ENCODE results near the gene SIRT1. TPM values are rescaled to one million over a fixed set of nuclear protein-coding genes. Genes with fewer than 3 reads are reported as not detected.

Gene SIRT1
- total and polyA plus RNA-seq, 2 of the 4 experiments (the other 2 are of a cell fraction) = 9.5 to 12.9 TPM

- dilution Hi-C loops (cut with HindIII; ENCODE audit: low sequenced_read_pairs, unreplicated experiment) = no loop called here
- no peak overlapping the region for H2BK120ac ChIP-seq (ENCODE audit: low read depth, low read length)
- no peak overlapping the region for H2BK5ac ChIP-seq (ENCODE audit: low read depth, low read length, poor library complexity, severe bottlenecking)
- H4K8ac ChIP-seq (ENCODE audit: low read depth in 2 of 2, low read length in 2 of 2) = no peak overlapping the region
- BruUV-seq (replicated peaks) = no TSS peak
- H3K23ac ChIP-seq (ENCODE audit: low read depth, low read length) = no peak overlapping the region
- no peak overlapping the region for H2AFZ ChIP-seq (replicated peaks; ENCODE audit: low read length, poor library complexity)
- no peaks in the 10 kb centered on the region for H3K4me1 ChIP-seq (ENCODE audit: control insufficient read depth, insufficient read depth, low read length)
- H4K91ac ChIP-seq (ENCODE audit: insufficient read depth, low read depth, low read length) = no peak overlapping the region
- POLR2A ChIA-PET (ENCODE audit: unreplicated experiment) = no interaction called here
- H2BK15ac ChIP-seq (ENCODE audit: low read depth, low read length) = no peak overlapping the region
- no peak for DNase-seq
- no peak overlapping the region for H3K18ac ChIP-seq (ENCODE audit: low read depth, low read length)
- no peak overlapping the region for H2AK9ac ChIP-seq (replicated peaks; ENCODE audit: low read depth, low read length, poor library complexity)
- H2AK5ac ChIP-seq (ENCODE audit: low read depth, low read length) = no peak overlapping the region
- no peaks in the 10 kb centered on the region for H3K79me1 ChIP-seq (ENCODE audit: low read depth in 1 of 2, low read length in 2 of 2)
- H4K5ac ChIP-seq (ENCODE audit: low read depth, low read length) = no peak overlapping the region
- no peaks in the 10 kb centered on the region for H3K27me3 ChIP-seq (ENCODE audit: control insufficient read depth, insufficient read depth, low read length)
- no peak overlapping the region for H3K4me3 ChIP-seq (ENCODE audit: insufficient read depth, low read depth, low read length)
- no peaks in the 10 kb centered on the region for H4K20me1 ChIP-seq (ENCODE audit: insufficient read depth, low read length)
- CTCF ChIA-PET = no interaction called here
- H3K9ac ChIP-seq (ENCODE audit: low read depth, low read length) = no peak overlapping the region
- H2BK20ac ChIP-seq (ENCODE audit: low read depth, low read length) = no peak overlapping the region
- H3K9me3 ChIP-seq (ENCODE audit: control insufficient read depth, insufficient read depth, low read length) = no peaks in the 10 kb centered on the region
- H3K27ac ChIP-seq (ENCODE audit: insufficient read depth, low read length) = no peak overlapping the region
- 90% methylated on average over 2 of the region's 10 CpGs; no CpG with 5 or more reads in 1 of the 2 experiments for WGBS, 2 experiments (ENCODE audit: extremely low coverage in 2 of 2, insufficient read length in 1 of 2)
- no peak for ATAC-seq (ENCODE audit: low read depth)
- intact Hi-C loops (cut with micrococcal nuclease) = no loop called here
- in situ Hi-C loops (cut with MboI; ENCODE audit: low sequenced_read_pairs) = loop anchor here (25.0 kb wide), 2 partner anchors 323 to 423 kb away; no protein-coding TSS in a partner anchor
- no peak overlapping the region for H3K4ac ChIP-seq (ENCODE audit: low read depth, low read length)
- H3K36me3 ChIP-seq (ENCODE audit: control insufficient read depth, insufficient read depth, low read length) = no peaks in the 10 kb centered on the region
- H3K4me2 ChIP-seq (ENCODE audit: low read depth, low read length) = no peak overlapping the region
- H3K56ac ChIP-seq (ENCODE audit: extremely low read depth, insufficient read depth, low read length) = no peak overlapping the region
- H3K14ac ChIP-seq (replicated peaks; ENCODE audit: low read depth, low read length) = no peak overlapping the region
- TF ChIP-seq CEBPB (IDR thresholded peaks at IDR 0.05; ENCODE audit: low read depth, low read length) = no peak
- no peak for TF ChIP-seq USF2 (IDR thresholded peaks at IDR 0.05; ENCODE audit: low read depth, low read length)
- no peak for TF ChIP-seq RCOR1 (IDR thresholded peaks at IDR 0.05; ENCODE audit: insufficient replicate concordance, low read length)
- TF ChIP-seq NFE2L2 (IDR thresholded peaks at IDR 0.05; ENCODE audit: low read depth, low read length) = no peak
- TF ChIP-seq BHLHE40 (IDR thresholded peaks at IDR 0.05; ENCODE audit: low read depth, low read length) = no peak
- no peak for TF ChIP-seq MXI1 (IDR thresholded peaks at IDR 0.05; ENCODE audit: borderline replicate concordance, low read depth, low read length)
- no peak for TF ChIP-seq CTCF (conservative IDR thresholded peaks at IDR 0.05; ENCODE audit: low read depth, low read length)
- TF ChIP-seq ELK1 (IDR thresholded peaks at IDR 0.05; ENCODE audit: borderline replicate concordance, low read depth, low read length) = no peak
- TF ChIP-seq FOS (IDR thresholded peaks at IDR 0.05; ENCODE audit: low read depth, low read length) = no peak
- no peak for TF ChIP-seq MAZ (IDR thresholded peaks at IDR 0.05; ENCODE audit: borderline replicate concordance, low read depth, low read length)
- no peak for TF ChIP-seq RAD21 (IDR thresholded peaks at IDR 0.05; ENCODE audit: low read length)
- H3K9me1 ChIP-seq (ENCODE audit: insufficient read depth, low read length) = no peaks in the 10 kb centered on the region
Observed at GRCh38 chr10:67864607-67865371, 19.7 kb upstream of the SIRT1 start.
